Panc1 (cell line): ENCODE data around the gene SRP19.

Experiments
- POLR2AphosphoS5 ChIP-seq: IDR thresholded peaks from 2 replicates; pipeline ENCODE4 v1.6.1; 2012; ENCODE audit warnings: mild to moderate bottlenecking, low read depth, low read length, moderate library complexity
- SIN3A ChIP-seq: IDR thresholded peaks from 2 replicates; pipeline ENCODE4 v1.6.1; 2012; ENCODE audit warnings: low read depth, mild to moderate bottlenecking, low read length, moderate library complexity, borderline replicate concordance; ENCODE audit not compliant: insufficient read depth
- TCF7L2 ChIP-seq: IDR thresholded peaks from 2 replicates; pipeline ENCODE4 v1.6.1; 2011; ENCODE audit warnings: mild to moderate bottlenecking, low read depth, low read length, inconsistent platforms
- TF ChIP-seq, protein P1 (sequence below): fragments of 450-650 bp; IDR thresholded peaks from 2 replicates; pipeline ENCODE4 v1.5.1; 2017; ENCODE audit warnings: mild to moderate bottlenecking
- TF ChIP-seq, protein P2 (sequence below), 2 experiments: IDR thresholded peaks; 2 replicates each; pipeline ENCODE4 v1.6.1; 2011 to 2012; ENCODE audit warnings: low read depth in 2 of 2, control low read depth in 1 of 2, low read length in 1 of 2, mild to moderate bottlenecking in 1 of 2, moderate library complexity in 1 of 2; ENCODE audit not compliant: insufficient read depth in 1 of 2

DNA sequence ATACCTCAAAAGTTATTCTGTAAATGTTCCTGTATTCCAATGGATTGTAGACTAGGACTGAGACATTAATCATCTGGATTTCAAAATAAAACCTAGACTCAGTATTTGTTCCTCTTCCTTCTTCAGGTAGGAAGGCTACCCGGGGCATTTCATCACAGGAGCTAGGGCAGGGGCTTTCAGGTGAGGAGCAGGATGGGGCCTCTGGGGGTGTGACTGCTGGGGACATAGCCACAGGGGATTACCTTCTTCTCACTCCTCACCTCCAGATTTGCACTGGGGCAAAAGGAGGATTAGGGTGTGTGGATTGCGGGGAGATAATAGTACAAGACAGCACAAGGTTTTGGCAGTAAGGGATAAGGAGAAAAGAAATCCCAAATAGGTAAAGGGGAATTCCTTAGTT lies 37.9 kb upstream of the SRP19 start:
- TF ChIP-seq, protein P1, sequence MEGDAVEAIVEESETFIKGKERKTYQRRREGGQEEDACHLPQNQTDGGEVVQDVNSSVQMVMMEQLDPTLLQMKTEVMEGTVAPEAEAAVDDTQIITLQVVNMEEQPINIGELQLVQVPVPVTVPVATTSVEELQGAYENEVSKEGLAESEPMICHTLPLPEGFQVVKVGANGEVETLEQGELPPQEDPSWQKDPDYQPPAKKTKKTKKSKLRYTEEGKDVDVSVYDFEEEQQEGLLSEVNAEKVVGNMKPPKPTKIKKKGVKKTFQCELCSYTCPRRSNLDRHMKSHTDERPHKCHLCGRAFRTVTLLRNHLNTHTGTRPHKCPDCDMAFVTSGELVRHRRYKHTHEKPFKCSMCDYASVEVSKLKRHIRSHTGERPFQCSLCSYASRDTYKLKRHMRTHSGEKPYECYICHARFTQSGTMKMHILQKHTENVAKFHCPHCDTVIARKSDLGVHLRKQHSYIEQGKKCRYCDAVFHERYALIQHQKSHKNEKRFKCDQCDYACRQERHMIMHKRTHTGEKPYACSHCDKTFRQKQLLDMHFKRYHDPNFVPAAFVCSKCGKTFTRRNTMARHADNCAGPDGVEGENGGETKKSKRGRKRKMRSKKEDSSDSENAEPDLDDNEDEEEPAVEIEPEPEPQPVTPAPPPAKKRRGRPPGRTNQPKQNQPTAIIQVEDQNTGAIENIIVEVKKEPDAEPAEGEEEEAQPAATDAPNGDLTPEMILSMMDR = no peak
- TF ChIP-seq TCF7L2 (no peak), SIN3A (no peak), POLR2AphosphoS5 (no peak)
- TF ChIP-seq, protein P2, sequence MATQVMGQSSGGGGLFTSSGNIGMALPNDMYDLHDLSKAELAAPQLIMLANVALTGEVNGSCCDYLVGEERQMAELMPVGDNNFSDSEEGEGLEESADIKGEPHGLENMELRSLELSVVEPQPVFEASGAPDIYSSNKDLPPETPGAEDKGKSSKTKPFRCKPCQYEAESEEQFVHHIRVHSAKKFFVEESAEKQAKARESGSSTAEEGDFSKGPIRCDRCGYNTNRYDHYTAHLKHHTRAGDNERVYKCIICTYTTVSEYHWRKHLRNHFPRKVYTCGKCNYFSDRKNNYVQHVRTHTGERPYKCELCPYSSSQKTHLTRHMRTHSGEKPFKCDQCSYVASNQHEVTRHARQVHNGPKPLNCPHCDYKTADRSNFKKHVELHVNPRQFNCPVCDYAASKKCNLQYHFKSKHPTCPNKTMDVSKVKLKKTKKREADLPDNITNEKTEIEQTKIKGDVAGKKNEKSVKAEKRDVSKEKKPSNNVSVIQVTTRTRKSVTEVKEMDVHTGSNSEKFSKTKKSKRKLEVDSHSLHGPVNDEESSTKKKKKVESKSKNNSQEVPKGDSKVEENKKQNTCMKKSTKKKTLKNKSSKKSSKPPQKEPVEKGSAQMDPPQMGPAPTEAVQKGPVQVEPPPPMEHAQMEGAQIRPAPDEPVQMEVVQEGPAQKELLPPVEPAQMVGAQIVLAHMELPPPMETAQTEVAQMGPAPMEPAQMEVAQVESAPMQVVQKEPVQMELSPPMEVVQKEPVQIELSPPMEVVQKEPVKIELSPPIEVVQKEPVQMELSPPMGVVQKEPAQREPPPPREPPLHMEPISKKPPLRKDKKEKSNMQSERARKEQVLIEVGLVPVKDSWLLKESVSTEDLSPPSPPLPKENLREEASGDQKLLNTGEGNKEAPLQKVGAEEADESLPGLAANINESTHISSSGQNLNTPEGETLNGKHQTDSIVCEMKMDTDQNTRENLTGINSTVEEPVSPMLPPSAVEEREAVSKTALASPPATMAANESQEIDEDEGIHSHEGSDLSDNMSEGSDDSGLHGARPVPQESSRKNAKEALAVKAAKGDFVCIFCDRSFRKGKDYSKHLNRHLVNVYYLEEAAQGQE (IDR thresholded peaks at IDR 0.05; ENCODE audit: insufficient read depth in 1 of 2, low read depth in 2 of 2, low read length in 1 of 2) = no peak
